Breast epithelium (tissue), 3 donors: ENCODE data around the gene ALK.

Experiments used
- CTCF ChIP-seq, 3 donors: fragments of 450-650 bp; IDR thresholded peaks; one replicate each; pipeline ENCODE4 v1.5.1; 2016 to 2017; ENCODE audit warnings: antibody characterized with exemption in 3 of 3, mild to moderate bottlenecking in 3 of 3, moderate library complexity in 3 of 3
- POLR2A ChIP-seq: fragments of 450-650 bp; IDR thresholded peaks from one replicate; pipeline ENCODE4 v1.6.1; 2016; ENCODE audit warnings: antibody characterized with exemption, mild to moderate bottlenecking, moderate library complexity

DNA sequence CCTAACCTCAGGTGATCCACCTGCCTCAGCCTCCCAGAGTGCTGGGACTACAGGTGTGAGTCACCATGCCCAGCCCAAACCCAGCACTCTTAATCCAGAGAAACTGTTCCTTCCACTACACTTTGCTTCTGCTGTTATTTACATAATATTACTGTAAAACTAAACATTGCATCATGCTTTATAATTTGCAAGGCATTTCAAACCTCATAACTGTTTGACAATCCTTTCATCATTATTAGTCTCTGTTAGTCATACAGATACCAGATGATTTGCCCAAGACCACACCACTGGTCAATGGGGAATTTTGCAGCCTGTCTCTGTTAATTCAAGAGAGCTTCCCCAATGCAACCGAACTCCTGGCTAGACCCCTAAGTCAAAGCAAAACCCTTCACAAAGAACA lies 338.3 kb downstream of the ALK start:
- no peak for TF ChIP-seq CTCF (IDR thresholded peaks at IDR 0.05)
- no peak for TF ChIP-seq POLR2A
